ENCODE results near the gene RIOK3. TPM values are rescaled to one million over a fixed set of nuclear protein-coding genes. Genes with fewer than 3 reads are reported as not detected.

Gene RIOK3
- total and polyA plus RNA-seq, 10 of the 15 experiments (the other 5 are each of a cell fraction or from before 2014, with no cell fraction given): 18.0 to 87.5 (median 53.8) TPM

DNA sequence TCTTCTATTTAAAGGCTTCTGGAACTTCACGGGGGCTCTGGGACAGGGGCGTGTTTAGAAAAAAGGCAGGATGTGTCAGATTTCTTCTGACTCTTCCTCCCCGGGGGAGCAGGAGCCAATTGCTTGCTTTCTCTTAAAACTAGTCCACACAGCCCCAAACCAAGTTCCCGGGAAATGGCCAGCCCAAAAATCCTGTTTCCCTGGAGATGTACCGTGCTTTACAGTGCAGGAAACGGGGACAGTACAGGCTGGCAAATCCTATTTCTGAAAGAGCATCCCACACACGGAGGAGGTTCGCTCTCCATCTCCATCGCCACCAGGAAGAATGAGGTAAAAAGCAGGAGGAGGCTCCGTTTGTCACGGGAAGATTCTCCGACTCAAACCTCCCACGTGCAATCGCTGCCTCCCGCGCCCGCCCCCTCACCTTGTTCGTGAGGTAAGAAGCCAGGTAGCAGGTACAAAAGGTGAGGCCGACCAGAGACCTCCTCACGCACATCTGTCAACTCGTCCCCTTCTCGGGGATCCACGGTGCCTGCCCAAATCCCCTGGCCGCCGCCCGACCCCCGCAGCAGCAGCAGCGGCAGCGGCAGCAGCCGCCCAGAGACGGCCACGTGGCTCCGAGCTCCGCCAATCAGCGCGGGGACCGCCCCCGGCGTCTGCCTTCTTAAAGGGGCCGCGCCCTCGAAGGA, 15.6 kb upstream of the RIOK3 start (continued):
- TF ChIP-seq, protein P1, sequence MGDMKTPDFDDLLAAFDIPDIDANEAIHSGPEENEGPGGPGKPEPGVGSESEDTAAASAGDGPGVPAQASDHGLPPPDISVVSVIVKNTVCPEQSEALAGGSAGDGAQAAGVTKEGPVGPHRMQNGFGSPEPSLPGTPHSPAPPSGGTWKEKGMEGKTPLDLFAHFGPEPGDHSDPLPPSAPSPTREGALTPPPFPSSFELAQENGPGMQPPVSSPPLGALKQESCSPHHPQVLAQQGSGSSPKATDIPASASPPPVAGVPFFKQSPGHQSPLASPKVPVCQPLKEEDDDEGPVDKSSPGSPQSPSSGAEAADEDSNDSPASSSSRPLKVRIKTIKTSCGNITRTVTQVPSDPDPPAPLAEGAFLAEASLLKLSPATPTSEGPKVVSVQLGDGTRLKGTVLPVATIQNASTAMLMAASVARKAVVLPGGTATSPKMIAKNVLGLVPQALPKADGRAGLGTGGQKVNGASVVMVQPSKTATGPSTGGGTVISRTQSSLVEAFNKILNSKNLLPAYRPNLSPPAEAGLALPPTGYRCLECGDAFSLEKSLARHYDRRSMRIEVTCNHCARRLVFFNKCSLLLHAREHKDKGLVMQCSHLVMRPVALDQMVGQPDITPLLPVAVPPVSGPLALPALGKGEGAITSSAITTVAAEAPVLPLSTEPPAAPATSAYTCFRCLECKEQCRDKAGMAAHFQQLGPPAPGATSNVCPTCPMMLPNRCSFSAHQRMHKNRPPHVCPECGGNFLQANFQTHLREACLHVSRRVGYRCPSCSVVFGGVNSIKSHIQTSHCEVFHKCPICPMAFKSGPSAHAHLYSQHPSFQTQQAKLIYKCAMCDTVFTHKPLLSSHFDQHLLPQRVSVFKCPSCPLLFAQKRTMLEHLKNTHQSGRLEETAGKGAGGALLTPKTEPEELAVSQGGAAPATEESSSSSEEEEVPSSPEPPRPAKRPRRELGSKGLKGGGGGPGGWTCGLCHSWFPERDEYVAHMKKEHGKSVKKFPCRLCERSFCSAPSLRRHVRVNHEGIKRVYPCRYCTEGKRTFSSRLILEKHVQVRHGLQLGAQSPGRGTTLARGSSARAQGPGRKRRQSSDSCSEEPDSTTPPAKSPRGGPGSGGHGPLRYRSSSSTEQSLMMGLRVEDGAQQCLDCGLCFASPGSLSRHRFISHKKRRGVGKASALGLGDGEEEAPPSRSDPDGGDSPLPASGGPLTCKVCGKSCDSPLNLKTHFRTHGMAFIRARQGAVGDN (IDR thresholded peaks at IDR 0.05): peak; percentile 58; the same call in 1 of the 2 replicates
- TF ChIP-seq CBX5 (IDR thresholded peaks at IDR 0.05; ENCODE audit: low read depth): no peak
- TF ChIP-seq POLR2A (IDR thresholded peaks at IDR 0.05; ENCODE audit: low read depth, low read length): peak; percentile 80
- TF ChIP-seq SRF (IDR thresholded peaks at IDR 0.05; ENCODE audit: low read depth in 2 of 2, low read length in 2 of 2): no peak
- 0 out of 3 replicates have a peak, but pooled peaks of 1 of the 2 experiments have one; percentile 43 for TF ChIP-seq EGR1 (IDR thresholded peaks at IDR 0.05; ENCODE audit: borderline replicate concordance in 1 of 2, low read depth in 2 of 2, low read length in 2 of 2)
- 0 out of 2 replicates have a peak, but pooled peaks have one; percentile 40 for TF ChIP-seq RCOR1 (conservative IDR thresholded peaks at IDR 0.05; ENCODE audit: low read depth, low read length)
- 0 out of 2 replicates have a peak, but pooled peaks have one; percentile 42 for TF ChIP-seq GATAD2B (conservative IDR thresholded peaks at IDR 0.05; ENCODE audit: low read depth)
- no peak for TF ChIP-seq PAX5 (IDR thresholded peaks at IDR 0.05; ENCODE audit: borderline replicate concordance, low read depth, low read length)
- peak; percentile 57 for TF ChIP-seq MAX (IDR thresholded peaks at IDR 0.05; ENCODE audit: low read depth, low read length)
- peak; percentile 50 for TF ChIP-seq USF2 (IDR thresholded peaks at IDR 0.05; ENCODE audit: borderline replicate concordance, low read depth, low read length)
- TF ChIP-seq RAD51 (IDR thresholded peaks at IDR 0.05): peak; percentile 86
- TF ChIP-seq EED (IDR thresholded peaks at IDR 0.05; ENCODE audit: low read depth): peak; percentile 55
- TF ChIP-seq BHLHE40 (IDR thresholded peaks at IDR 0.05; ENCODE audit: borderline replicate concordance in 1 of 2, low read depth in 2 of 2, low read length in 1 of 2): peak; percentile 55 to 80; a peak in 3 of 4 replicates
- no peak for TF ChIP-seq NRF1 (conservative IDR thresholded peaks at IDR 0.05; ENCODE audit: low read depth, low read length)
- TF ChIP-seq NR2C1 (IDR thresholded peaks at IDR 0.05): no peak
- TF ChIP-seq TBL1XR1 (IDR thresholded peaks at IDR 0.05; ENCODE audit: low read depth, low read length): no peak
- no peak for TF ChIP-seq SPI1 (IDR thresholded peaks at IDR 0.05; ENCODE audit: borderline replicate concordance, insufficient read depth, low read depth, low read length)
- TF ChIP-seq SP1 (IDR thresholded peaks at IDR 0.05; ENCODE audit: low read depth, low read length): peak; percentile 57
- TF ChIP-seq, protein P2, sequence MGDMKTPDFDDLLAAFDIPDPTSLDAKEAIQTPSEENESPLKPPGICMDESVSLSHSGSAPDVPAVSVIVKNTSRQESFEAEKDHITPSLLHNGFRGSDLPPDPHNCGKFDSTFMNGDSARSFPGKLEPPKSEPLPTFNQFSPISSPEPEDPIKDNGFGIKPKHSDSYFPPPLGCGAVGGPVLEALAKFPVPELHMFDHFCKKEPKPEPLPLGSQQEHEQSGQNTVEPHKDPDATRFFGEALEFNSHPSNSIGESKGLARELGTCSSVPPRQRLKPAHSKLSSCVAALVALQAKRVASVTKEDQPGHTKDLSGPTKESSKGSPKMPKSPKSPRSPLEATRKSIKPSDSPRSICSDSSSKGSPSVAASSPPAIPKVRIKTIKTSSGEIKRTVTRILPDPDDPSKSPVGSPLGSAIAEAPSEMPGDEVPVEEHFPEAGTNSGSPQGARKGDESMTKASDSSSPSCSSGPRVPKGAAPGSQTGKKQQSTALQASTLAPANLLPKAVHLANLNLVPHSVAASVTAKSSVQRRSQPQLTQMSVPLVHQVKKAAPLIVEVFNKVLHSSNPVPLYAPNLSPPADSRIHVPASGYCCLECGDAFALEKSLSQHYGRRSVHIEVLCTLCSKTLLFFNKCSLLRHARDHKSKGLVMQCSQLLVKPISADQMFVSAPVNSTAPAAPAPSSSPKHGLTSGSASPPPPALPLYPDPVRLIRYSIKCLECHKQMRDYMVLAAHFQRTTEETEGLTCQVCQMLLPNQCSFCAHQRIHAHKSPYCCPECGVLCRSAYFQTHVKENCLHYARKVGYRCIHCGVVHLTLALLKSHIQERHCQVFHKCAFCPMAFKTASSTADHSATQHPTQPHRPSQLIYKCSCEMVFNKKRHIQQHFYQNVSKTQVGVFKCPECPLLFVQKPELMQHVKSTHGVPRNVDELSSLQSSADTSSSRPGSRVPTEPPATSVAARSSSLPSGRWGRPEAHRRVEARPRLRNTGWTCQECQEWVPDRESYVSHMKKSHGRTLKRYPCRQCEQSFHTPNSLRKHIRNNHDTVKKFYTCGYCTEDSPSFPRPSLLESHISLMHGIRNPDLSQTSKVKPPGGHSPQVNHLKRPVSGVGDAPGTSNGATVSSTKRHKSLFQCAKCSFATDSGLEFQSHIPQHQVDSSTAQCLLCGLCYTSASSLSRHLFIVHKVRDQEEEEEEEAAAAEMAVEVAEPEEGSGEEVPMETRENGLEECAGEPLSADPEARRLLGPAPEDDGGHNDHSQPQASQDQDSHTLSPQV (IDR thresholded peaks at IDR 0.05): no peak
- peak; percentile 61; the same call in 1 of the 2 replicates for TF ChIP-seq RB1 (IDR thresholded peaks at IDR 0.05; ENCODE audit: borderline replicate concordance)
- TF ChIP-seq MYC (IDR thresholded peaks at IDR 0.05; ENCODE audit: insufficient read depth, insufficient read length, insufficient replicate concordance, low read length, severe bottlenecking): peak; percentile 84

All from GM12878 (cell line).